ENCODE measurements around the gene CT83. TPM values are rescaled to one million over a fixed set of nuclear protein-coding genes. Genes with fewer than 3 reads are reported as not detected.

The CT83 gene
- total RNA-seq, result not detected in 2 replicates

GRCh38 chrX:116462822-116463221 lies at the start of gene CT83:
CT83 (minus strand) TSS chrX:116462976; CDS start chrX:116462856, 120 bp downstream.

GRCh38 chrX:116436358-116436816 lies 26.4 kb downstream of the CT83 start, which contains the start of gene SLC6A14:
SLC6A14 (plus strand) TSS chrX:116436606; CDS start chrX:116436710, 104 bp downstream.

Other genes with a start within 250 kb of the CT83 start
- not detected in 2 replicates for gene SLC6A14, start 26.4 kb downstream of the CT83 start, total RNA-seq